SK-N-SH (cell line): Measurements from ENCODE around the gene IPMK. TPM values are rescaled to one million over a fixed set of nuclear protein-coding genes. Genes with fewer than 3 reads are reported as not detected.

Source experiments
- CTCF ChIA-PET: fragments of 300-600, 350-600 bp; formaldehyde crosslinking; extraction: SDS; loops from one replicate; lab custom pipeline; 2021; lab: Yijun Ruan, JAX
- POLR2A ChIA-PET: fragments of 350-600 bp; sonication (Branson Sonifier 250); formaldehyde crosslinking; extraction: SDS; loops from one replicate; lab custom pipeline; 2020; ENCODE audit warnings: antibody characterized with exemption, inconsistent platforms; lab: Yijun Ruan, JAX
- DNase-seq: peaks from one replicate; pipeline ENCODE4 v3.0.0; 2012
- H2AFZ ChIP-seq: fragments of 200-600 bp; sonication (generic); 2 replicates; pipeline ENCODE4 v1.8.1; 2016; ENCODE audit warnings: antibody characterized with exemption, mild to moderate bottlenecking, low read depth
- H3F3A ChIP-seq: fragments of 200-600 bp; sonication (generic); replicated peaks from 2 replicates; pipeline ENCODE3; 2016; ENCODE audit warnings: antibody characterized with exemption, mild to moderate bottlenecking; ENCODE audit not compliant: insufficient read depth
- H3K27ac ChIP-seq, 2 experiments: fragments of 200-500 bp in 1 of 2; fragments of 200-600 bp in 1 of 2; sonication (Bioruptor generic) in 1 of 2; sonication (generic), shearing (Covaris generic) in 1 of 2; 2 replicates each; pipeline versions ENCODE4 v1.5.1 to v1.6.1; 2014 to 2016; ENCODE audit warnings: low read depth in 2 of 2, inconsistent platforms in 1 of 2, low read length in 1 of 2, mild to moderate bottlenecking in 1 of 2, mixed read lengths in 1 of 2
- H3K27me3 ChIP-seq: fragments of 200-600 bp; sonication (generic), shearing (Covaris generic); 2 replicates; pipeline ENCODE4 v1.6.1; 2016; ENCODE audit warnings: mixed run types; ENCODE audit not compliant: insufficient read depth
- H3K36me3 ChIP-seq, 2 experiments: fragments of 200-500 bp in 1 of 2; fragments of 200-600 bp in 1 of 2; sonication (Bioruptor generic) in 1 of 2; sonication (generic) in 1 of 2; replicated peaks in 1 of 2; 2 replicates each; pipeline versions ENCODE3 to v1.5.1; 2014 to 2016; ENCODE audit warnings: low read length in 1 of 2, mild to moderate bottlenecking in 1 of 2; ENCODE audit not compliant: insufficient read depth in 2 of 2, control insufficient read depth in 1 of 2
- H3K4me1 ChIP-seq, 2 experiments: fragments of 200-500 bp in 1 of 2; fragments of 200-600 bp in 1 of 2; sonication (Bioruptor generic) in 1 of 2; sonication (generic), shearing (Covaris generic) in 1 of 2; 2 replicates each; pipeline versions ENCODE4 v1.5.1 to v1.6.1; 2014 to 2016; ENCODE audit warnings: low read depth in 1 of 2, low read length in 1 of 2, mixed run types in 1 of 2; ENCODE audit not compliant: insufficient read depth in 2 of 2, control insufficient read depth in 1 of 2
- H3K4me2 ChIP-seq: fragments of 200-600 bp; sonication (generic), shearing (Covaris generic); 2 replicates; pipeline ENCODE4 v1.6.1; 2017; ENCODE audit warnings: mixed run types
- H3K4me3 ChIP-seq, 2 experiments: fragments of 200-500 bp in 1 of 2; fragments of 200-600 bp in 1 of 2; sonication (Bioruptor generic) in 1 of 2; sonication (generic), shearing (Covaris generic) in 1 of 2; 2 replicates each; pipeline versions ENCODE4 v1.5.1 to v1.8.1; 2014 to 2016; ENCODE audit warnings: low read depth in 2 of 2, inconsistent platforms in 1 of 2, low read length in 1 of 2, mild to moderate bottlenecking in 1 of 2, mixed read lengths in 1 of 2, moderate library complexity in 1 of 2
- H3K79me2 ChIP-seq: fragments of 200-600 bp; sonication (generic); 2 replicates; pipeline ENCODE4 v1.8.1; 2017; ENCODE audit warnings: mild to moderate bottlenecking; ENCODE audit not compliant: insufficient read depth
- H3K9ac ChIP-seq: fragments of 200-600 bp; sonication (generic); 2 replicates; pipeline ENCODE4 v1.6.1; 2017; ENCODE audit warnings: mixed run types
- H3K9me2 ChIP-seq: fragments of 200-600 bp; sonication (generic); 2 replicates; pipeline ENCODE4 v1.6.1; 2017; ENCODE audit warnings: mixed run types
- H3K9me3 ChIP-seq: fragments of 200-600 bp; sonication (generic); 2 replicates; pipeline ENCODE4 v1.6.1; 2017; ENCODE audit warnings: mixed run types, mild to moderate bottlenecking, moderate library complexity
- H4K20me1 ChIP-seq: fragments of 200-600 bp; sonication (generic); 2 replicates; pipeline ENCODE4 v1.6.1; 2017; ENCODE audit warnings: mild to moderate bottlenecking, mixed run types; ENCODE audit not compliant: insufficient read depth
- CHD2 ChIP-seq: fragments of 150-350 bp; IDR thresholded peaks from 2 replicates; pipeline ENCODE4 v1.6.1; 2018; ENCODE audit warnings: low read length; ENCODE audit not compliant: partially characterized antibody
- CTCF ChIP-seq: fragments of 200-600 bp; sonication (generic); IDR thresholded peaks from 2 replicates; pipeline ENCODE4 v1.6.1; 2017; ENCODE audit warnings: antibody characterized with exemption, mild to moderate bottlenecking, moderate library complexity
- EP300 ChIP-seq, 2 experiments: IDR thresholded peaks; 2 replicates each; pipeline versions ENCODE4 v1.4.0 to v1.6.1; 2012; ENCODE audit warnings: borderline replicate concordance in 1 of 2, low read depth in 1 of 2, low read length in 1 of 2
- EZH2phosphoT487 ChIP-seq: fragments of 200-600 bp; sonication (generic); IDR thresholded peaks from 2 replicates; pipeline ENCODE4 v1.6.1; 2017; ENCODE audit warnings: low read depth, mixed run types, mild to moderate bottlenecking, antibody characterized with exemption, moderate library complexity, borderline replicate concordance
- FOSL2 ChIP-seq: IDR thresholded peaks from 2 replicates; pipeline ENCODE4 v1.4.0; 2012; ENCODE audit warnings: low read depth, mild to moderate bottlenecking, moderate library complexity, borderline replicate concordance
- FOXJ3 ChIP-seq: sonication (generic); formaldehyde crosslinking; IDR thresholded peaks from 2 replicates; pipeline ENCODE4 v1.5.1; 2020; ENCODE audit warnings: mild to moderate bottlenecking, missing genetic modification reagents
- IRF3 ChIP-seq: fragments of 150-350 bp; IDR thresholded peaks from 2 replicates; pipeline ENCODE4 v1.6.1; 2016; ENCODE audit warnings: mild to moderate bottlenecking, low read depth, low read length
- MEF2A ChIP-seq: IDR thresholded peaks from 2 replicates; pipeline ENCODE4 v1.4.0; 2012; ENCODE audit warnings: low read depth, borderline replicate concordance
- MXI1 ChIP-seq: IDR thresholded peaks from 2 replicates; pipeline ENCODE4 v1.6.1; 2012; ENCODE audit warnings: mild to moderate bottlenecking, low read depth, low read length, improper control_type of control experiment
- NFIC ChIP-seq: IDR thresholded peaks from 2 replicates; pipeline ENCODE4 v1.4.0; 2012; ENCODE audit warnings: borderline replicate concordance
- NRF1 ChIP-seq: IDR thresholded peaks from 2 replicates; pipeline ENCODE4 v1.6.1; 2012; ENCODE audit warnings: low read depth, mild to moderate bottlenecking, low read length
- PBX3 ChIP-seq: IDR thresholded peaks from 2 replicates; pipeline ENCODE4; 2012
- POLR2AphosphoS5 ChIP-seq: IDR thresholded peaks from 2 replicates; pipeline ENCODE4 v1.6.1; 2012; ENCODE audit warnings: low read depth, low read length
- RAD21 ChIP-seq: IDR thresholded peaks from 2 replicates; pipeline ENCODE4 v1.6.1; 2012; ENCODE audit warnings: mild to moderate bottlenecking, low read length
- REST ChIP-seq: IDR thresholded peaks from 2 replicates; pipeline ENCODE4 v1.6.1; 2012; ENCODE audit warnings: mild to moderate bottlenecking, low read depth, low read length, moderate library complexity
- RFX5 ChIP-seq: IDR thresholded peaks from 2 replicates; pipeline ENCODE4 v1.6.1; 2012; ENCODE audit warnings: mild to moderate bottlenecking, improper control_type of control experiment, low read length
- SIN3A ChIP-seq: IDR thresholded peaks from 2 replicates; pipeline ENCODE4 v1.6.1; 2012; ENCODE audit warnings: low read depth, mild to moderate bottlenecking, low read length, moderate library complexity, borderline replicate concordance
- USF1 ChIP-seq: IDR thresholded peaks from 2 replicates; pipeline ENCODE4 v1.4.0; 2012; ENCODE audit warnings: low read depth, borderline replicate concordance
- YY1 ChIP-seq: IDR thresholded peaks from 2 replicates; pipeline ENCODE4 v1.4.0; 2012; ENCODE audit warnings: low read depth, mild to moderate bottlenecking
- ZBTB33 ChIP-seq: IDR thresholded peaks from 2 replicates; pipeline ENCODE4 v1.4.0; 2012; ENCODE audit warnings: low read depth, borderline replicate concordance
- WGBS: methylation state at CpG from one replicate; pipeline ENCODE4 v1.1.6; 2017; ENCODE audit warnings: low lambda C conversion rate; 5-methylcytosine and 5-hydroxymethylcytosine counted together
- polyA plus RNA-seq, 3 experiments: library from polyadenylated mRNA; depleted of rRNA; stranded (reverse); fragments of >200 nt; gene quantifications; 2 replicates each; pipeline ENCODE4 v1.2.3, GENCODE V29; 2012

Gene IPMK
- polyA plus RNA-seq, 1 of the 3 experiments (the other 2 are of a cell fraction), result 0.71 TPM

- no peak for TF ChIP-seq CHD2
- TF ChIP-seq MXI1, result no peak
- no peak for TF ChIP-seq EZH2phosphoT487
- no peak for TF ChIP-seq FOXJ3 (CRISPR knock-in tag)
- TF ChIP-seq IRF3, result no peak
- no peak for TF ChIP-seq RAD21
- no peak for TF ChIP-seq CTCF
- TF ChIP-seq MEF2A, result no peak
- TF ChIP-seq RFX5, result no peak
- no peak for TF ChIP-seq POLR2AphosphoS5
- no peak for TF ChIP-seq FOSL2
- no peak for TF ChIP-seq EP300 (IDR thresholded peaks at IDR 0.05; ENCODE audit: borderline replicate concordance in 1 of 2, low read depth in 1 of 2, low read length in 1 of 2)
- TF ChIP-seq YY1, result no peak
- no peak for TF ChIP-seq NRF1
- TF ChIP-seq ZBTB33, result no peak
- TF ChIP-seq USF1, result no peak
- TF ChIP-seq SIN3A, result no peak
- no peak for TF ChIP-seq REST
- TF ChIP-seq PBX3, result no peak
- TF ChIP-seq NFIC, result no peak
- no peaks in the 10 kb centered on the region for H3K27me3 ChIP-seq
- H3F3A ChIP-seq, result no peaks in the 10 kb centered on the region
- WGBS, result 92% methylated on average over 4 of the region's 6 CpGs
- no peak for DNase-seq
- no peak overlapping the region for H3K9ac ChIP-seq
- no peaks in the 10 kb centered on the region for H3K9me3 ChIP-seq
- H3K9me2 ChIP-seq, result no peaks in the 10 kb centered on the region
- no peak overlapping the region for H3K4me2 ChIP-seq
- H2AFZ ChIP-seq, result no peak overlapping the region
- POLR2A ChIA-PET, result no interaction called here
- no peaks in the 10 kb centered on the region for H3K4me1 ChIP-seq
- H3K36me3 ChIP-seq, result peaks cover 0 to 12% of the 10 kb centered on the region in 2 experiments
- H4K20me1 ChIP-seq, result no peaks in the 10 kb centered on the region
- H3K4me3 ChIP-seq, result no peak overlapping the region
- CTCF ChIA-PET, result interaction anchor here (0.7 kb wide), 1 partner anchor 63 kb away, joined by 5 read pairs; no protein-coding TSS in a partner anchor
- H3K79me2 ChIP-seq, result no peaks in the 10 kb centered on the region; the same call in 1 of the 2 replicates
- no peak overlapping the region for H3K27ac ChIP-seq
These were observed 57.5 kb downstream of the IPMK start for GRCh38 chr10:58210160-58210559.
